WI38 (cell line): Measurements from ENCODE around the gene POLR1H.
"Not testable (repeated sequence)": the region's sequence is repeated elsewhere in the genome, so short reads cannot be mapped to it uniquely, and the experiment has no call there.

Source experiments
- H3K4me3 ChIP-seq: 2 replicates; pipeline ENCODE4 v1.5.1; 2011; ENCODE audit warnings: low read depth, mild to moderate bottlenecking, control low read depth, low read length
- CTCF ChIP-seq: IDR thresholded peaks from 2 replicates; pipeline ENCODE4 v1.5.1; 2012; ENCODE audit warnings: low read depth, mild to moderate bottlenecking, control low read depth, low read length

The POLR1H gene

GRCh38 chr6:30029588-30029987, 31.5 kb upstream of the POLR1H start:
- no peak for TF ChIP-seq CTCF

GRCh38 chr6:30031381-30031780, 29.7 kb upstream of the POLR1H start:
- no peak overlapping the region for H3K4me3 ChIP-seq
- TF ChIP-seq CTCF: no peak

More at GRCh38 chr6:30029588-30029987, 31.5 kb upstream of the POLR1H start:
- H3K4me3 ChIP-seq: no peak overlapping the region

- H3K4me3 ChIP-seq: not testable (repeated sequence)
Measured at GRCh38 chr6:30033440-30033839, 27.6 kb upstream of the POLR1H start.

GRCh38 chr6:30035784-30036183, 25.3 kb upstream of the POLR1H start:
- H3K4me3 ChIP-seq: no peak overlapping the region
- no peak for TF ChIP-seq CTCF

GRCh38 chr6:30037182-30037788, 23.8 kb upstream of the POLR1H start:
- no peak overlapping the region for H3K4me3 ChIP-seq
- peak; percentile 30; the same call in 1 of the 2 replicates for TF ChIP-seq CTCF

- no peak overlapping the region for H3K4me3 ChIP-seq
- no peak for TF ChIP-seq CTCF
Measured at GRCh38 chr6:30041221-30041620, 19.8 kb upstream of the POLR1H start.

GRCh38 chr6:30041821-30042220, 19.2 kb upstream of the POLR1H start:
- no peak for TF ChIP-seq CTCF
- no peak overlapping the region for H3K4me3 ChIP-seq

GRCh38 chr6:30042476-30042875, 18.6 kb upstream of the POLR1H start:
- no peak overlapping the region for H3K4me3 ChIP-seq
- TF ChIP-seq CTCF: no peak
